HG03378 (cell line): ENCODE results near the gene CNOT8.
"Not testable (repeated sequence)": the region's sequence is repeated elsewhere in the genome, so short reads cannot be mapped to it uniquely, and the experiment has no call there.

ENCODE experiments used
- ATAC-seq: cut with Tn5 transposase; IDR thresholded peaks from one replicate; pipeline ENCODE4 v1.9.1; 2021; ENCODE audit warnings: mild to moderate bottlenecking, moderate library complexity; ENCODE audit not compliant: unreplicated experiment

CNOT8 gene

GRCh38 chr5:154858297-154858971 lies at the start of gene CNOT8:
Gene CNOT8 (plus strand): TSS chr5:154858627. CDS start chr5:154863279, 4,652 bp downstream.
- ATAC-seq, result peak; percentile 63

DNA sequence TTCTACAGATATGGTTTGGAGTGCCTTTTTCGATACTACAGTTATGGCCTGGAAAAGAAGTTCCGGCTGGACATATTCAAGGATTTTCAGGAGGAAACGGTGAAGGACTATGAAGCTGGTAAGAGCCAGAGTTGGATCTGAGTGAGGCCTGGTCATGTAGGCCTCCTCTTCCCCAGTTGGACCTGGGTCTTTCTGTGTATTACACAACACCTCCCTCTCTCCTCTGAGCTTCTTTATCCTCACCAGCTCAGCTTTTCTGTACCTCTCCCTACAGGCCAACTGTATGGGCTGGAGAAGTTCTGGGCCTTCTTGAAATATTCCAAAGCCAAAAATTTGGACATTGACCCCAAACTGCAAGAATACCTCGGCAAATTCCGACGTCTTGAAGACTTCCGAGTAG lies 47.2 kb upstream of the CNOT8 start:
- no peak for ATAC-seq

DNA sequence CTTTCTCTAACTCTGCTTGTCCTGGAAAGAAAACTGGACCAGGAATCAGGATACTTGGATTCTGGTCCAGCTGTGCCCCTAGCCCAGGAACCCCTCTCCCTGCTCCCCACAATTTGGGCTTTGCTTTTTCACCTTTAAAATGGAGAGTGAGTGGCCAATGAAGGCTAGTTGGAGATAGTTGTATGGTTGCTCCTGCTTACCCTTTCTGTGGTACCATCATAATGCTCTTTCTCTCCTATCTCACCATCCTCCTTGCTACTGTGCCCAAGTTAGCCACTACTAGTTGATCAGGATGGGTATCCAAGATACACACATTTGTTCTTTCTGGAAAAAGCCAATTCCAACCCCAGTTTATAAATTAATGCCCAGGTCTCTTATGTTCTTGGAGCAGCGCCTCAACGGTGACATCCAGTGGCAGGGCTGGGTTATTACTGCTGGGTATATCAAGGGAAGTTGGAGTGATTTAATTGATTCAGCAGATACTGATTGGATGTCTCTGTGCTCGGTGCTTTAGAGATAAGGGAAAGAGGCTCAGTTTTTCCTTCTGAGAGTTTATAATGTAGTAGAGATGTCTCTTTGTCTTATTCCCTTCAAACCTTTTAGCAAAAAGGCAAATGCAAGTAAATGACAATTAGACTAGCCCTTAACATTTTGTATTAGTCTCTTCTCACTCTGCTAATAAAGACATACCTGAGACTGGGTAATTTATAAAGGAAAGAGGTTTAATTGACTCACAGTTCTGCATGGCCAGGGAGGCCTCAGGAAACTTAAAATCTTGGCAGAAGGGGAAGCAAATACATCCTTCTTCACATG lies 46.6 kb upstream of the CNOT8 start:
- ATAC-seq, result no peak

GRCh38 chr5:154813158-154813557 lies 45.3 kb upstream of the CNOT8 start:
- ATAC-seq, result no peak

GRCh38 chr5:154813736-154814135 lies 44.7 kb upstream of the CNOT8 start:
- no peak for ATAC-seq

GRCh38 chr5:154815025-154815424 lies 43.4 kb upstream of the CNOT8 start:
- ATAC-seq, result no peak

- no peak for ATAC-seq
These were observed 42.7 kb upstream of the CNOT8 start for GRCh38 chr5:154815684-154816247.

GRCh38 chr5:154816891-154817492 lies 41.4 kb upstream of the CNOT8 start:
- no peak for ATAC-seq

DNA sequence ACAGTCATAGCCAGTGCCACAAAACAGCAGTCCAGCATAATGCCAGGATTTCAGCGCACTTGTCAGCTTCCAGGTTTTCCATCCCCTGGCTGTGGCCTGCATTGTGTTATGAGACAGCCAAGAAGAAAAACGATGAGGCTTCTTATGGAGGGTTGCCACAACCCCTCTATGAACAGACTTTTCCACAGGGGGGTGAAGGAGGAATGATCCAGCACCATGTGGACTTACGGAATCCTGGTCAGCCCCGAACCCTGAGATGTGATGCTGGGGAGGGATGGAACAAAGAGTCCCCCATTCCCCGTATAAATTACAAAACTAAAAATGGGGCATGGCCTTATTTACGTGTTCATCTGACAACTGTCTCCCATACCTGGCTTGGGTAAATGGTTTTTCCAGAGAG lies 40.6 kb upstream of the CNOT8 start:
- ATAC-seq, result no peak

DNA sequence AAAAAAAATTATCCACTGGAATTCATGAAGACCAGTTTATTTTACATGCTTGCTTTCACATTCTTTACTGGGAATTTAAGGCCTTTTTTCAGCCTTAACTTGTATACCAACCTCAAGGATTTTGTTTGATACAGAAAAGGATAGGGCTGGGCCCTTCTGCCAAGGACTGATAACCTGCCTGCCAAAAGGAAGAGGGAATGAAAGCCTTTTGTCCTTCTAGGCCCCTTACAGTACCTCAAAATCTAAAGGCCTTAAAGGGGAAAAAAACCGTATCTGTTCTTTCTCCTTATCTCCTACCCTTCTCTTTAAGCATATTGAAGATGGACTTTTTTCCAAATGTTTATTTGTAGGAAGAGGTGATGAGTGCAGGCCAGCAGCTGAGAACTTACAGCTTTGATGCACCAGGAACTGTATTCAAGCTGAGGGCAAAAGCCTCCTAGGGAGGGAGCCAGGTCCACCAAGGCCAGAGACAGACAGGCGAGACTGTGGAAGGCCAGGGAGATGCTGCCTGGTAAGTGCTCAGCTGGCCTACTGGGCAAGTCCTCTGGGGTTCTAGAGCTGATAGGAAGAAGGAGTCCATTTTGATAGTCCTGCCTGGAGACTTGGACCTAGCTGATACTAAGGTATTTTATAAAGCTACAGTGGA lies 39.8 kb upstream of the CNOT8 start:
- no peak for ATAC-seq

- no peak for ATAC-seq
These were observed 38.9 kb upstream of the CNOT8 start for GRCh38 chr5:154819546-154819945.

GRCh38 chr5:154820383-154820782 lies 38.0 kb upstream of the CNOT8 start:
- no peak for ATAC-seq

DNA sequence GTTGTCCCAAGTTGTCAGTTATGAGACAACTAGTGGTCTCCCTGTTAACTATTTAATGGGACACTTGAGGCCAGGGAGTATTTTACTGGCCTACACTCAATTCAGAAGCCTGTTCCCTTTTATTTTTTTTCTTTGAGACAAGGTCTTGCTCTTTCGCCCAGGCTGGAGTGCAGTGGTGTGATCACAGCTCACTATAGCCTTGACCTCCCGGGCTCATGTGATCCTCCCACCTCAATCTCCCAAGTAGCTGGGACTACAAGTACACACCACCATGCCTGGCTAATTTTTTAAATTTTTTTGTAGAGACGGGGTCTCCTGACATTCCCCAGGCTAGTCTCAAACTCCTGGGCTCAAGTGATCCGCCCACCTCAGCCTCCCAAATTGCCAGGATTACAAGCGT lies 35.5 kb upstream of the CNOT8 start:
- not testable (repeated sequence) for ATAC-seq

GRCh38 chr5:154823605-154824004 lies 34.8 kb upstream of the CNOT8 start:
- ATAC-seq, result no peak

DNA sequence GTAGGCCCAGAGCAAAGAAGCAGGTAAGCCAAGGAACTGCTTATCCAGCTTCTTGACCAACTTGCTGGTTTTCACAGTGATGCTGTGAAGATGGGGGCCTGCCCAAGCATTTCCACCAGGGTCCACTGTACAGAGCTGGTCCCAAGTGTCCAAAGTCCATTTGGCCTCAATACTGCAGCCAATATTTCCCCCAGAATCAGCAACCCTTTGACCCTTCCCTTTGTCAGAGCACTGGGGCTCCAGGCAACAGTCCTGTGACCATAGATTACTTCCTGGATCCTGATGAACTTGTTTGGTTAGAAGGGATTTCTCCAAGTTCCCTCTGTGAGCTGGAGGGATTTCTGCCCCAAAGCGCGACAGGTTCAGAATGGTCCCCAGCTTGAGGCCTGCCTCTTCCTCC lies 34.4 kb upstream of the CNOT8 start:
- ATAC-seq, result no peak

DNA sequence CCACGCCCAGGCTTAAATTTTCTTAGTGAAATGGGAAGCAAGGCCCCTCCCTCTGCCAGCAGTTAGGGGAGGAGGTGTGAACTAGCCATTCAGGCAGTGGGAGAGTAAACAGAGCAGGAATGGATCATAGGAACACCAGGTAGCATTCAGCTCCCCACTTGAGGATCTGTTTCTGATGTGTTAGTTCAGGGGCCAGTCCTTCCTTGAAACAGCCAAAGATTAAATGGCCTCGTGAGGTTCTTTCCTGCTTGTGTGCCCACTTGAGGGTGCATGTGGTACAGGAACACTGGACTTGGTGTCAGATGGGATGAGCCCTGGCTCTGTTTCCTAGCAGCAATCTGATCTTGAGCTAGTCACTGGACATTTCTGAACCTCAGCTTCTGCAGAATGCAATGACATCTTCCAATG lies 29.2 kb upstream of the CNOT8 start:
- ATAC-seq, result no peak

- no peak for ATAC-seq
These were observed 28.7 kb upstream of the CNOT8 start for GRCh38 chr5:154829589-154830218.

DNA sequence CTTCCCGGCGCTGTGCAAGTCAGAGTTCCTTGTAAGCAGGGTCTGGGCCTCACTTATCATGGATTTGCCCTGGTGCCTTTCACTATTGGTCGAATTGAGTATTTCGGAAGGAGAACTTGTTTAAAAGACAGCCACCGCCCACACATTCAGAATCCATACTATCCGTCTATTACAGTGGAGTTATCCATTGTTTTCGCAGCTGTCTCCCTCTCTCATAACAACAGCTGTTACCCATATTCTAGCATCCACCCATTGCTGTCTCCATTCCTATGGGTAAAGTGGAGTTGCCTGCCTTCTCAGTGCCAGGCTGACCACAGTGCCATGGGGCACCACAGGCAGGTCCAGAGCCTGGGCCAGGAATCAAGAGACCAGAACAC lies 28.2 kb upstream of the CNOT8 start:
- no peak for ATAC-seq

DNA sequence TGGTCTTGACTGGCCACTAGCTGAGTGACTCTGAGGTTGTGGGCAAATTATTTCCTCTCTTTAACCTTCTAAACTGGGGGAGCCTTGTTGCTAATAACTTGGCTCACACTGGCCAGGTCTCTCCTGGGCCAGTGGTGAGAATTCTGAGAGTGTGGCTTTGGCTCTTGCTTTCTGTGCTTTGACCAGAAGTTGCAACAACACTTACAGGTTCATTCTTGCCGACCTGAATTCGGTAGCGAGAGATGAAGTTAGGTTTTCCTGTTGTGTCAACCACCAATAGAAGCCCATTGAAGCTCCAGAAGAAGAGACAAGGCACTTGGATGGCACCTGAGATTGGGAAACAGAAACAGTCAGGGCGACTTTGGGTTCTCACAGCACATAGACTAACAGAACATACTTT lies 27.8 kb upstream of the CNOT8 start:
- no peak for ATAC-seq

DNA sequence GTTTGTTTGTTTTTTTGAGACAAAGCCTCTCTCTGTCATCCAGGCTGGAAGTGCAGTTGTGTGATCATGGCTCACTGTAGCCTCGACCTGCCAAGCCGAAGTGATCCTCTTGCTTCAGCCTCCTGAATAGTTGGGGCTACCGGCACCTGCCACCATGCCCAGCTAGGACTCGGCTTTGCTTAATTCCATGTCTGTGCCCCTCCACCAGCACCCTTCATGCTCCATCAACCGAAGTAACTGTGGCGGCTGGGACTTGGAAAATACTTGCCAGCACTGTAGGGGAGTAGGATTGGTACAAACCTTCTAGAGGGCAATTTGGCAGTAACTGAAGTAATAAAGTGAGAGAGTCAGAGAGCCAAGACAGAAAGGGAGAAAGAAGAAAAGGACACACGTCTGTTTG lies 27.0 kb upstream of the CNOT8 start:
- ATAC-seq, result no peak

- ATAC-seq, result not testable (repeated sequence)
These were observed 25.6 kb upstream of the CNOT8 start for GRCh38 chr5:154832804-154833203.
